ENCODE measurements around the gene YIF1A. TPM values are rescaled to one million over a fixed set of nuclear protein-coding genes. Genes with fewer than 3 reads are reported as not detected.
"Not testable (repeated sequence)": the region's sequence is repeated elsewhere in the genome, so short reads cannot be mapped to it uniquely, and the experiment has no call there.

YIF1A gene
- total and polyA plus RNA-seq, 8 donors = 39.7 to 112 (median 56.6) TPM

- ATAC-seq (peak in 2 of 4 donors; percentile 4 to 6), FAIRE-seq (no peak), DNase-seq (no peak)
- intact Hi-C loops (cut with DNase I) = no loop called here
- Histone ChIP-seq H3K4me1 (peaks cover 0 to 6% (median 0%) of the 10 kb centered on the region in 3 donors), H3K27me3 (no peaks in the 10 kb centered on the region), H3K4me3 (peak overlapping the region; percentile 75 to 93 (median 84)), H3K9me3 (no peaks in the 10 kb centered on the region), H3K36me3 (no peaks in the 10 kb centered on the region), H3K27ac (peak overlapping the region in 3 of 4 donors; percentile 30 to 61 (median 48))
- peak in 2 of 4 donors; percentile 2 to 5 for TF ChIP-seq CTCF (IDR thresholded peaks at IDR 0.05)
- 4 to 5% methylated on average over 27 to 28 of the region's 28 CpGs for WGBS, 2 donors
These were observed 30.5 kb downstream of the YIF1A start for GRCh38 chr11:66258473-66258893.

GRCh38 chr11:66253081-66253480, 35.9 kb downstream of the YIF1A start:
- H3K4me1 ChIP-seq; H3K36me3 ChIP-seq; H3K4me3 ChIP-seq; H3K27ac ChIP-seq; DNase-seq; ATAC-seq; intact Hi-C loops (cut with DNase I); H3K27me3 ChIP-seq; H3K9me3 ChIP-seq; FAIRE-seq: not testable (repeated sequence)
- 53 to 59% methylated on average over 6 of the region's 6 CpGs for WGBS, 2 donors

GRCh38 chr11:66251809-66252208, 37.1 kb downstream of the YIF1A start:
- WGBS, 2 donors = 77 to 79% methylated on average over 7 of the region's 7 CpGs
- intact Hi-C loops (cut with DNase I) = no loop called here
- FAIRE-seq = no peak
- TF ChIP-seq CTCF (IDR thresholded peaks at IDR 0.05) = no peak
- no peak for DNase-seq
- no peak for ATAC-seq
- H3K27ac ChIP-seq = no peak overlapping the region
- no peaks in the 10 kb centered on the region for H3K36me3 ChIP-seq
- no peaks in the 10 kb centered on the region for H3K9me3 ChIP-seq
- H3K4me3 ChIP-seq = no peak overlapping the region
- no peaks in the 10 kb centered on the region for H3K27me3 ChIP-seq
- H3K4me1 ChIP-seq = no peaks in the 10 kb centered on the region

GRCh38 chr11:66248903-66249302, 40.0 kb downstream of the YIF1A start:
- Histone ChIP-seq H3K27ac (no peak overlapping the region), H3K27me3 (no peaks in the 10 kb centered on the region), H3K4me3 (no peak overlapping the region), H3K36me3 (no peaks in the 10 kb centered on the region), H3K9me3 (no peaks in the 10 kb centered on the region), H3K4me1 (no peaks in the 10 kb centered on the region)
- no peak for ATAC-seq
- TF ChIP-seq CTCF (IDR thresholded peaks at IDR 0.05) = no peak
- FAIRE-seq = no peak
- intact Hi-C loops (cut with DNase I) = no loop called here
- WGBS, 2 donors = 75% methylated on average over 6 of the region's 6 CpGs
- DNase-seq = no peak

GRCh38 chr11:66247801-66248200, 41.1 kb downstream of the YIF1A start:
- peak in 1 of 4 donors; percentile 41 for ATAC-seq
- no peaks in the 10 kb centered on the region for H3K4me1 ChIP-seq
- WGBS, 2 donors = 82 to 85% methylated on average over 3 of the region's 3 CpGs
- TF ChIP-seq CTCF (IDR thresholded peaks at IDR 0.05) = no peak
- DNase-seq = no peak
- no peaks in the 10 kb centered on the region for H3K9me3 ChIP-seq
- H3K27ac ChIP-seq = no peak overlapping the region
- FAIRE-seq = no peak
- no peaks in the 10 kb centered on the region for H3K27me3 ChIP-seq
- no peak overlapping the region for H3K4me3 ChIP-seq
- intact Hi-C loops (cut with DNase I) = no loop called here
- no peaks in the 10 kb centered on the region for H3K36me3 ChIP-seq

Data from pancreas (tissue), 10 donors.